ENCODE measurements around the gene CST9.
A peak's percentile ranks its signal among the peaks of the same experiment; 100 is the strongest.

Gene CST9, protein sequence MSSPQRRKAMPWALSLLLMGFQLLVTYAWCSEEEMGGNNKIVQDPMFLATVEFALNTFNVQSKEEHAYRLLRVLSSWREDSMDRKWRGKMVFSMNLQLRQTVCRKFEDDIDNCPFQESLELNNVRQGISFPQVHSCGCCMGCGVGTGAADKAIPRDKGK

DNA sequence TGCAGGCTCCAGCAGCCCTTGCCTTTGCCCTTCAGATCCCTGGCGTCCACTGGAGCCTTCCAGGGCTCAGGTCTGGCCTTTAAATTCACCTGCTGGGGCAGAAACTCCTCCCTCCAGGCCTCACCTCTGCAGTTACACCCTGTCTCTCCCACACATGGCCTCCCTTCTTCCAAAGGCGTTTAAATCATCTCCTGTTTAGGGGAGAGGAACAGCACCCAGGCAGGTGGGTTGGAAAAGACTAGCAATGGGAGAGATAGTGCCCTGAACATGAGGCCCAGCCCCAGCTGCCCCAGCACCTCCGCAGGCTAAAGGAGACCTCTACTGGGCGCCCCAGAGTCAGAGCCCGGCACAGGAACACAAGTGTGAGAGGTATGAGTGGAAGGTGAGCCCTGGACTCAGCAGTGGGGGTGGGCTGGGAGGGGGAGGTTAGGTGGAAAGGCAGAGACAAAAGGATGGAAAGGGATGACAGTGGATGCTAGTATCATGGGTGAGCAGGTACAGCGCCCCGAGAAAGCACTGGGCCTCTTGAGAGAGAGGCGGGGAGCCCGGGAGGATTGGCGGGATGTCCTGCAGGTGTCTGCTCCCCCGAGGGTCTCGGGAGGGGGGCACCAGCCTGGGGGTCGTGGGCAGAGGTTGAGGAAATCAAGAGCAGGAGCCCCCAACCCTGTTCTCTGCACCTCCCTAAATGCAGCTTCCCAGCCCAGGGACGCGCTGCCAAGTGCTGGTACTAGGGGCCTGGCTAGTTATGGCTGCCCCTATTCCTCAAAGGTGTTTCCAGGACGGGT, at the start of gene CST9:
Gene CST9 (minus strand): TSS at position 51 of the 785 bp plus-strand sequence. CDS start 53 bp downstream, outside the sequence.
- DNase-seq, result no peak

DNA sequence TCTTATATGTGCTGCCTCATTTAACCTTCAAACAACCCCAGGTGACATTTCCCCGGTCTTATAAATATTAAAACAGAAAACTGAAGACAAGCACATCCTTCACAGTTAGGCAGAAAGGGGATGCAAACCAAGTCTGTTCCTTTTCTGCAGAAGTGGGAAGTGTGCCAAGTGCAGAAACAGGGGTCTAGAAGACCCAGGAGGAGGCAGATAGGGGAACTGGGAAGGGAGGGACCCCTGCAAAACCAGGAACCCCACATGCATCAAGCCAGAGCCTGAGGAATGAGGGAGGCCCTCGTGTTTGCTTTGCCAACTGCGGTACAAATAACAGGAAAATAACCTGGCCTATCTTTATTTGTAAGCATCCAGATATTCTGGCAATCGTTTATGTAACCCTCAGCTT, 49.0 kb upstream of the CST9 start:
- no peak for DNase-seq

DNA sequence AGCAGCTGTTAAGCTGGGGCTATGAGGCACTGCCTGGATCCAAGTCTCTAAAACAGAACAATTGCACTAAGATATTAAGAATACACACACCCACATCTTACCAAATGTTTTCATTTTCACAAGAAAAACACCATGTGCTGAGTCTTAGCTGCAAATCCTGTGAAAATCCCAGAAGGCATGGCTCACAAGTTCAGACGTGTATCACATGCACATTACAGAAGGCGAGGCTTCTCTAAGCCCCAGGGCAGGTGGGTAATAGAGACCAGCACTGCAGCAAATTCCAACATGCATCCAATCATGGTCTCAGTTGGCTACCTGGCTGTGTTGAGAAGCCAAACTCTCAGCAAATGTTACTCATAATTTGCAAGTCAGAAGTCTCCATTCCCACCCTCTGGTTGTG, 48.3 kb upstream of the CST9 start:
- DNase-seq, result no peak

DNA sequence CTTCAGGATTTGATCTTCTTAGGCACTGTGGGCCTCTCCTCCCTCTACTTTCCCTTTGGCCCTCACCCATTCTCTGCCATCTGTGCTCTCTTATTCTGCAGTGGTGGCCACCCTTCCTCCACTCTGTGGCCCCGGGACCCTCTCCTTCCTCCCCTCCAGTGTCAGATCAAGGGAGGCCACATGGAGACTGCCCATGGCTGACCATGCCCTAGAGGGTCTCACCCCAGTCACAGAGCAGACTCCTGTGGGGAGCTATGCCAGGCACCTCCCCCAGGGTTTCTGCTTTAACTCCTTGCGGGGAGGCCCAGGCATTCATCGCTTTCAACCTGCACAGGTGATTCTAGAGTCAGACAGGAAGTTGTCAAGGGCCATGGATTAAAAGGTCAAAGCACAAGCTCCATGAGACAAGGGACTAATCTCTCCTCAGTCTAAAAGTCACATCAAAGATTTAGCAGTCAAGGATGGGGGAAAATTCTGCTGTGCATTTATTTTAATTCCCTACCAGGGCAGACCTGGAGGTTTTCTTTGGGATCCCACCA, 47.8 kb upstream of the CST9 start:
- DNase-seq, result no peak

DNA sequence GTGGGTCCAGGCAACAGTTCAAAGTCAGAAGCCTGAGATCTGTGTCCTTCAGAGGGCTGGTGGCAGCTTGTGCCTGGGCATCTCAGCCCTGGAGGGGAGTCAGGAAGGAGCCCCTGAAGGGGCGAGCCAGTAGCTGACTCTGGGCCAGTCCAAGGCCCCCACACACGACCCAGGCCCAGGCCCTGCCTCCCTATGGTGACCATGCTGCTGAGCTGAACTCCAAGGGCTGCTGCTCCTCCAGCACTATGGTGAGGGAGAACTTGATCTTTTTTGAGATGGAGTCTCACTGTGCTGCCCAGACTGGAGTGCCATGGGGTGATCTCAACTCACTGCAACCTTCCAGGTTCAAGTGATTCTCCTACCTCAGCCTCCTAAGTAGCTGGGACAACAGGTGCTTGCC, 47.2 kb upstream of the CST9 start:
- DNase-seq, result no peak

DNA sequence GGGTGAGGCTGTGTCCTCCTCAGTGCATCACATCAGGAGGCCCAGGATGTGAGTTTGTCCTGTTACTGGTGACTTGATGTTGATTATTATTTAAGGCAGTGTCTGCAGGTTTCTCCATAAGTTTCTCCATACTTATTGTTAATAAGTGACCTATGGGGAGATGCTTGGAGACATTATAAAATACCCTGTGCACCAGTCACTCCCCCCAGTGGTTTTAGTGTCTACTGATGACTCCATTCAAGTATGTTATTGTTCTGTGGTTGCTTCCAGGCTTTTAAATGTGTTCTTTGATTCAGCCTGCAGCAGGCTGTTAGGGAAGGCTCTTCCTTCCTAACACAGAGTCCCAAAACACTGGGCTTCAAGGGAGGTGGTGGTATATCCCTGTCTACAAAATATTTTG, 46.7 kb upstream of the CST9 start:
- no peak for DNase-seq

DNA sequence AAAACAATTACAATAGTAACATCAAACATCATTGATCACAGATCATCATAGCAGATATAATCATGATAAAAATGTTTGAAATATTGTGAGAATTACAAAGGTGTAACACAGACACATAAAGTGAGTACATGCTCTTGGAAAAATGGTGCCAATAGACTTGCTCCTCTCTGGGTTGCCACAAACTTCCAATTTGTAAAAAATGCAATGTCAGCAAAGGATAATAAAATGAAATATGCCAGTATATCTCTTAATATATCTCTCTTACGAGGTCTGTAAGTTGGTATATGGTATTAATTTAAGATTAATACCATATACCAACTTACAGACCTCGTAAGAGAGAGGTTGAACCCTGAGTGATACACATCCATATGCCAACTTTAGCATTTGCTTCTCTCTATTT, 45.4 kb upstream of the CST9 start:
- no peak for DNase-seq

DNA sequence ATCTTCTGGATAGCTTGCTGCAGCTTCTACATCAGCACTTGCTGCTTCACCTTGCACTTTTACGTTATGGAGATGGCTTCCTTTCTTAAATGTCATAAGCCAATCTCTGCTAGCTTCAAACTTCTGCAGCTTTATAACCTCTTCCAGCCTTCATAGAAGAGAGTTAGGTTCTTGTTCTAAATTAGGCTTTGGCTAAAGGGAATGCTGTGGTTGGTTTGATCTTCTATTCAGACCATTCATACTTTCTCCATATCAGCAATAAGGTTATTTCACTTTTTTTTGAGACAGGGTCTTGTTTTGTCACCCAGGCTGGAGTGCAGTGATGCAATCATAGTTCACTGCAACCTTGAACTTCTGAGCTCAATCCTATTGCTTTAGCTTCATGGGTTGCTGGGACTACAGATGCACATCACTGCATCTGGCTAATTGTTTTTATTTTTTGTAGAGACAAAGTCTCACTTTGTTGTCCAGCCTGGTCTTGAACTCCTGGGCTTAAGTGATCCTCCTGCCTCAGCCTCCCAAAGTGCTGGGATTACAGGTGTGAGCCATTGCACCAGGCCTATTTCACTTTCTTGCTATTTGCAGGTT, 44.2 kb upstream of the CST9 start:
- no peak for DNase-seq

DNA sequence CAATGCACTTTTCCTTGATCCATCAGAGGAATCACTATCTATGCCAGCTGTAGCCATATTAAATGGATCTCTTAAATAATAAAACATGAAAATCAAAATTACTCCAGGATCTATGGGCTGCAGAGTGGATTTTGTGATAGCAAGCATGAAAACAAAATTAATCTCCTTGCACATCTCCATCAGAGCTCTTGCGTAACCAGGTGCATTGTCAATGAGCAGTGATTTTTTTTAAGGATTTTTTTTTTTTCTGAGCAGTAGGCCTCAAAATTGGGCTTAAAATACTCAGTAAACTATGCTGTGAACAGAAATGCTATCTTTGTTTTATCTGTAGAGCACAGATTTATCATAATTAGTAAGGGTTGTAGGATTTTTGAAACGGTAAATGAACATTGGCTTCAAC, 43.5 kb upstream of the CST9 start:
- no peak for DNase-seq

DNA sequence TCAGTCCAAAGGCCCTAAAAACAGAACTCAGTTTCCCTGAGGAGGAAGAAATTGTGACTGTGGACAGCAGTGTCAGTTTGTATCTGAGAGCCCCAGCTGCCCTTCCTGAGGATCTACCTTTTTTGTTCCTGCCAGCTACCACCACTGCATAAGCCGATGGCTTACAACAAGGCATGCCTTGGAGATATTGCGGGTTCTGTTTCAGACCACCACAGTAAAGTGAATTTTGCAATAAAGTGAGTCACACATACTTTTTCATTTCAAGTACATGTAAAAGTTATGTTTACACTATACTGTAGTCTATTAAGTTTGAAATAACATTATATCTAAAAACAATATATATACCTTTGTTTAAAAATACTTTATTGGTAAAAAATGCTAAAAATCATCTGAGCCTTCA, 41.6 kb upstream of the CST9 start:
- no peak for DNase-seq

DNA sequence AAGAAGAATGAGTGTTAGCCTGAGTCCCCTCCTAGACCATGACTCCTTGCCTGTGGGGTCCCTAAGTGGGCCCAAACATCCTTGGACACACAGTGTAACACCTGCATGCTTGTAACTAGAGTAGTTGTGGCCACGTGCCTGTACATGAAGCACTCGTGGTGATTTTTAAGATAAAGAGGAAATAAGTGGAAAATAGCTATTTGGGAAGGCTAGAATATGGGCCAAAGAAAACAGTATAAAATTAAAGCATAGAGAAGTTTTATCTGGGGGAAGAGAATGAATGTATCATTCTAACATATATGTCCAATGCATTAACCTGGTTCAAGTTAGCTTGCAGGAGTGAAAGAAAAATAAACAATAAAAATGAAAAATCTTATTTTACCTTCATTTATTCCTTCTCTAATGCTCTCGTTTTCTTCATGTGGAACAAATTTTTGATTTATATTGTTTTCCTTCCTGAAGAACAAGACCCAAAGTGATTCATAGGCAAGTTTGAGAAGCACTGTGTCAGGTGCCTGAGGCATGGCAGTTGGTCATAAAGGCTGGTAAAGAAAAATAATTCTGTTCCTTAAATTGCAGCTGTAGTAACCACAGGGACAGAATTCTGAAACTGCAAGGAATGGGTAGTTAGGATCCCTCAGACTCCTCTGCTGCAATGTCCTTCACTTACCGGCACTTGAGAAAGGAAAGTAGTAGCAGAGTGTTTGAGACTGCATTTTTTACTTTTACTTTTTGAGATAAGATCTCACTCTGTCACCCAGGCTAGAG, 40.6 kb upstream of the CST9 start:
- DNase-seq, result no peak

DNA sequence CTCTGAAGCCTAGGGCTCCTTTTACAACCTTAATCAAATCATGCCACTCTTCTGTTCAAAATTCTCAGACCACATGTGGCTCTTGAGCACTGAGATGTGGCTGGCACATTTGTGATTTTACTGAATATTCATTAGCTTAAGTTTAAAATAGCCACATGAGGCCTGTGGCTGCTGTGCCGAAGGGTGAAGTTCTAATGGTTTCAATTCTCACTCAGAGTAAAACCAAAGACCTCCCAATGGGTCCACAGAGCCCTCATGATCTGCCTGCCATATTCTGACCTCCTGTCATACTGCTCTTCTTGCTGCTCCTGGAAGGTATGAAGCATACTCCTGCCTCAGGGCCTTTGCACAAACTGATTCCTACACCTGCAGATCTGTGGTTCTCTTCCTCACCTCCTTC, 39.9 kb upstream of the CST9 start:
- no peak for DNase-seq

DNA sequence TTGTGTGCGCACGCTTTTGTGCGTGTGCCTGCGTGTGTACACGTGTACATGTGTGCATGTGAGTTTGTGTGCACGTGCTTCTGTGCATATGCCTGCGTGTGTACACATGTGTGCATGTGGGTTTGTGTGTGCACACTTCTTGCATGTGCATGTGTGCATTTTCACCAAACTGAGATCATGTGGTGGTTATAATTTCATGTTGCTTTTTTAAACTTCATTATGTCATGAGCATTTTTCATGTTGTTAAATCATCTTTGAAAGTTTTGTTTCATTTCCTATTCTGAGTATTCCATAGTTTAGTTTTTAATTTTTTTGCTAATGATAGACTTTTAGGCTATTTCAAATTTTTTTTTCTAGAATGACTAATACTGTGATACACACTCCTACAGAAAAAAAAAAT, 38.4 kb upstream of the CST9 start:
- no peak for DNase-seq

DNA sequence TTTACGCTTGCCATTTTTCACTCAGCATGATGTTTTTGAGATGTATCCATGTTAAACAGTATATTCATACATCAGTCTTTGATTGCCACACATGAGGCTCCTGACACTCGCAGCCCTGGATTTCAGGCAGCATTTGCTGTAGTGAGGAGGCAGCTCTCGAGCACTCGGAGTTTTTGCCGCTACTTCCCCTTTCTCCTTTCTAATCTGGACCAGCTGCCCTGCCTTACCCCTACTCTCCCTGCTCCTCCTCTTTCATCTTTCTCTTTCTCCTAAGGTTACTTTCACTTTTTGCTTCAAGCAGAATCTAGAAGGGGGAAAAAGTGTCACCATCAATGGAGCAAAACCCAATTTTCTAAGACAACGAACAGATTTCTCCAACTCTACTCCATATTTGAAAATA, 37.9 kb upstream of the CST9 start:
- no peak for DNase-seq

DNA sequence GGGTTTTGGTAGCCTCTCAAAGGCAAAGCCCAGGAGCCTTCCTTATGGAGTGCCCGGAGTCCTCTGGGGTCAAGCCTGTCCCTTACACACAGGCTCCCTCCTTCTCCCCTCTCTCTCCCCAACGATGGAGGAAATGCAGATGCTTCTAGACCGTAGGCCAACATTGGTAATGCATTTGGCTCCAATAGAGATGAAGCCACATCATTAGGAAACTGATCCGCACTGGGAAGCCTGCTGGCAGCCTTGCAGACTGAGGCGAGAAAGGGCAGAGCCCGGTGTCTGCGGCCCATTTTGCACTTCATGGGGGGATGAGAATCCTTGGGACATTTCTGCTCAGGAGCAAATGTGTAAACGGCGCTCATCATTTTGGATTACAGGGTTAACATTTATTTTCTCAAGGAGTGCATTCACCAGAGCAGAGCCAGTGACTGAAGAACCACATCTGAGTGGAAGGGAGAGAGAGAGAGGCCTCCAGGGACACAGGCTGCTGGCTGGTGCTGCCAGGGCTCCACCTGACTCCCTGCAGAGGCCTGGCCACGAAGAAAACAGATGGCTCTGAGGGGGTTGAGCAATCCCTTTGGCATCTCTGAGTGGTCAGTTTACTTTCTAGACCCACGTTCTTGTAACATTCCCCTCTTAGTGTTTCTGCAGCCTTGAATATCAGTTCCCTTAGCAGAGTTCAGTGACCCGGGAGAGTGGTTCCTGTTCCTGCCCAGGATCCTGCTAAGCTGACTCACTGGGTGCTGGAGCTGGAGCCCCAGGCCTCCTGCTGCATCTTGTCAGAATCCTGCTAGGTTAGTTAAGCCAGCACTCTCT, 36.4 kb upstream of the CST9 start:
- DNase-seq, result no peak

DNA sequence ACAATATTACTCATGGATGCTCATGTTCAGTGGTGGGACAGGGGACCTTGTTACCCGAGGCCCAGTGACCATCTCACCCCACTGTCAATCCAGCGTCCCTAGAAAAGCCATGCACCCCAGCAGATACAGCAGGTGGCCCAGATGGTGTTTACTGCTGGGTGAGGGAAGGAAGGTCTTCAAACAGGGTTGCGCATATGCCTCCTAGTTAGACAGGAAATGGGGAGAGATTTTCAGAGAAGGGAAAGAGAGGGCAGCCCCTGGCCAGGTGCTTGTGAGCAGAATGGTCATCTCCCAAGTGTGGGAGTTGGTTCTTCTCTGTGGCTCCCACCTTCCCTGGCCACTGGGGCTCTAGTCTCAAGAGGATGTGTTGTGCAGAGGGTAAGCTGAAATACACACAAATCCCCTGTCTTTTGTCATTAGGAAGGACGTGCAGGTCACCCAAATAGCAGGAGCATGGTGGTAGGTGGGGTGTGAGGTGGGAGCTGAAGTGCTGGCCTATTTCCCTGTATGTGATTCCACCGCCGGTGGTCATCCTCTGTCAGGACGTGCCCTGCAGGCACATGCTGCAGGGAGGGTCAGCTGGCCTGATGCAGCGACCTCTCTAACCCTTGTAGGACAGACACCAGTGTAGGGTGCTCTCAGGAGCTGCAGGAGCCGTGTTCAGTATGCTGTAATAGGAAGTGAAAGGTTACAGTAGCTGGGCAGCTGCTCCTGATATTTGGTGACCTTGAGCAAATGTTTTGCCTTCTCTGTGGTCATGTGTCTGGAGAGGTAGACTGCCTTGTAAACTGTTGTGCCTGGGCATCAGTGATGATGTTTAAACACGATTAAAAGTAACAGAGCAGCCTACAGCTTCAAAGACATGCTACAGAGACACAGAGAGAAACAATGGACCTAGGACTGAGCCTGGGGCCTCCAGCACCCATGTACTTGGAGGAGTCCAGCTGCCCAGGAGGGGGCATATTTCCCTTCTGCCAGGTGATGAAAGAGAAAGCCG, 35.3 kb upstream of the CST9 start:
- DNase-seq, result peak; percentile 23

DNA sequence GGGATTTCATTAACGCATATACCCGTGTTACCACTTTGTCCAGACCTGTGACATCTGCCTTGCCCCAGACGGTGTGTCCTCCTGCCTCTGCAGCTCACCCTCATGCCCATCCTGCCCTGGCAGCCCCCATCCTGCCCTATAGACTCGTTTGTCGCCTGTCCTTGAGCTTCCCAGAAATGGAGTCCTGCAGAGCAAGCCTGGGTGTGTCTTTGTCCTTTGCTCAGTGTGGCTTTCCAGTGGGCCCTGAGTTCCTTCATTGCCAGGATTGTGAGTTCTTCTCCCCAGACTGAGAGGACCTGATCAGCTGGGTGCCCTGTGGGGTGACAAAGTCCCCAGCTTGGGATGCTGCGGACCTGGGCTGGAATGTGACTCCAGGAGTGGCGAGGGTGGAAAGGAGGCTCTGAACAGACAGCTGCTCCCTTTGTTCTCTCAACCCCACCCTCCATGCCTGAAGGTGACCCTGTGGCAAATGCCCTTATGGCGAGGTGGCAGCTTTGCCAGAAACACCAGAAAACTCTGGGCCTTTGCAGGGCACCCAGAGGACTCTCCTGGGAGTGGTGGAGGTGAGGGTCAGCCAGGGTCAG, 34.4 kb upstream of the CST9 start:
- no peak for DNase-seq

DNA sequence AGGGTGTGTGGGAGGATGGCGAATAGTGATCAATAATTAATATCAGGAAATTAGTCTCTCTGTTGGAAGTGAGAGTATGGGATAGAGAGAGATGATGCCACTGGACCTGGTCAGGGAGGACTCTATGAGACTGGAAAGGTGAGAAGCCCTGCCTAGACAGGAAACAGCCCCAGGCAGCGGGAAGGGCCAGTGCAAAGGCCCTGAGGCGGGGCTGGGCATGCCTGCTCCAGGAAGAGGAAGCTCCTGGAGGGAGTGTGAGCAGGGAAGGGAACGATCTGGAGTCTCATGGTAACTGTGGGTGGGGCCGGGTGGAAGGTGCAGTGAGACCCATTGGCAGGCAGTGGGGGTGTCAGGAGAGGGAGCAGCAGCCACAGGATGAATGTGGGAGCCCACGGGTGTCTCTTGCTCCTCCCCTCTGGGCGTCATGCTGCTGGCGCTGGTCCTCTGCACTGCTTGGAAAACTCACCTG, 33.8 kb upstream of the CST9 start:
- no peak for DNase-seq

DNA sequence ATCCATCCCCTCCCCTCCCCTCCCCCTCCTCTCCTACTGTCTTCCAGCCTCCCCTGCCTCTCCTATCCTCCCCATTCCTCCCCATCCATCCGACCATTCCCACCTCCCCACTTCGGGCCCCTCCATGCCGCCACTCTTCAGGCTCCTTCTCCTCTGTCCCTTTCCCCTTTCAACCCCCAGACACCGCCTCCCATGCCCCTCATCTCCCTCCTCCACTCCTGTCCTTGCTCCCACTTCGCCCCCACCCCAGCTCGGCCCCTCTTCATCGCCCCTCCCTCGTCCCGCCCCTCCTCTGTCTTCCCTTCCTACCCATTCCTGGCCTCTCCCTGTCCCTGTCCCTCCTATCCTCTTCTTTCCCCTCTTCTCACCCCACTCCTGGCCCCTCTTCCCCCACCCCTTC, 32.6 kb upstream of the CST9 start:
- no peak for DNase-seq

DNA sequence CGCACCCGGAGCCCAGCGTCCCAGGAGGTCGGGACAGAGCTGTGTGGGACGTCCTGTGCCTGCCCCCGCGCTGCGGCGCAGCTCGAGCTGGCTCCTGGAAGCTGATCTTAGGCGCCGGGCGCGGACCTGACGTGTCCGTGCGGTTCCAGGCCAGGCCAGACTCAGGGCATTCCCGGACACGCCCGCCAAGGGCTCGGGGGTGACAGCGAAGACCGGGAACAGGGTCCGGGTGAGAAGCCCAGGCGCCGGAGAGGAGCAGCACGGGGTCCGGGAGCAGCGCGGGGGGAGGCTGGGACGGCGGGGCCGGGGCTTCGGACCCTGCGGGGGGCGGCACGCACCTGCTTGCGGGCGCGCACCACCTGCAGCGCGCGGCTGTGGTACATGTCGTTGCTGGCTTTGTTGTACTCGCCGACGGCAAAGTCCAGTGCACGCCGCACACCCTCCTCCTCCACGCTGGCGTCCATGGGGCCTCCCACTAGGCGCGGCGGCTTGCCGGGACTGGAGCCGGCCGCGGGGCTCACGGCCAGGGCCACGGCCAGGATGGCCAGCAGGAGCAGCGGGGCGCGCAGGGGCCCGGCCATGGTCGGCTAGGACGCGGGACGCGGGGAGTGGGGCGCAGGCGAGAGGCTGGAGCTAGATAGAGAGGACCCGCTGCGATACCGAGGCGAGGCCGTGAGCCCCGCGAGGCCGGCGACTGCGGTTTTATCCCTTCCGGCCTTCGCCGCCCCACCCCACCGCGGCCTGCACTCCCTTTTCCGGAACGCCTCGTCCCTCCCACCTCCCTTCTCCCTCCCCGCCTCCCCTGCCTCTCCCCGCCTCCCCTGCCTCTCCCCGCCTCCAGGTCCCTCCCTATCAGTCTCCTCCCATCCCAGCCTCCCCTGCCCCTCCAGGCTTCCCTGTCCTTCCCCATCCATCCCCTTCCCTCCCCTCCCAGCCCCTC, 31.8 kb upstream of the CST9 start, which contains the start of gene CST3:
Gene CST3 (minus strand): TSS at position 674 of the 940 bp plus-strand sequence. CDS start 93 bp downstream, at position 581.
- peak; percentile 64 for DNase-seq

Measured in NCI-H1694 (cell line).